A673 (cell line): ENCODE data around the gene GUCY1A1. TPM values are rescaled to one million over a fixed set of nuclear protein-coding genes. Genes with fewer than 3 reads are reported as not detected.

ENCODE experiments used
- BruUV-seq: library from RNA; stranded (reverse); fragments of 400-500 nt; replicated peaks from 2 replicates; lab custom pipeline; 2021; lab: Mats Ljungman, UMichigan
- CTCF ChIA-PET: fragments of 300-600 bp; sonication (Branson Sonifier 250); formaldehyde crosslinking; loops from one replicate; lab custom pipeline; 2022; ENCODE audit warnings: antibody characterized with exemption; lab: Charles Lee
- POLR2A ChIA-PET: fragments of 300-600 bp; sonication (Branson Sonifier 250); formaldehyde crosslinking; loops from one replicate; lab custom pipeline; 2022; ENCODE audit warnings: antibody characterized with exemption; ENCODE audit not compliant: low non-redundant PET; lab: Charles Lee
- DNase-seq: peaks from one replicate; pipeline ENCODE4 v3.0.0-alpha.2; 2015; ENCODE audit warnings: low spot score
- H3K27ac ChIP-seq: fragments of 200-600 bp; sonication (generic); 2 replicates; pipeline ENCODE4 v1.5.1; 2016; ENCODE audit warnings: mixed run types, low read depth, mild to moderate bottlenecking, mixed read lengths, antibody characterized with exemption, low read length; ENCODE audit not compliant: poor library complexity, severe bottlenecking
- H3K27me3 ChIP-seq: fragments of 200-600 bp; sonication (generic); replicated peaks from 2 replicates; pipeline ENCODE4 v1.6.1; 2017; ENCODE audit warnings: mixed run types, low read depth, mild to moderate bottlenecking, mixed read lengths, antibody characterized with exemption, low read length; ENCODE audit not compliant: insufficient read depth, poor library complexity
- H3K36me3 ChIP-seq: fragments of 200-600 bp; sonication (generic); 2 replicates; pipeline ENCODE4 v1.6.1; 2016; ENCODE audit warnings: mixed run types, mild to moderate bottlenecking, mixed read lengths, antibody characterized with exemption, low read length; ENCODE audit not compliant: insufficient read depth, poor library complexity, severe bottlenecking
- H3K4me1 ChIP-seq: fragments of 200-600 bp; sonication (generic); 2 replicates; pipeline ENCODE4 v1.6.1; 2017; ENCODE audit warnings: mixed run types, mild to moderate bottlenecking, mixed read lengths, antibody characterized with exemption, low read length; ENCODE audit not compliant: insufficient read depth, poor library complexity, severe bottlenecking
- H3K4me3 ChIP-seq: fragments of 200-600 bp; sonication (generic); 2 replicates; pipeline ENCODE4 v1.5.1; 2016; ENCODE audit warnings: low read depth, mixed run types, mild to moderate bottlenecking, mixed read lengths, low read length; ENCODE audit not compliant: poor library complexity, severe bottlenecking
- H3K9me3 ChIP-seq: fragments of 200-600 bp; sonication (generic); 2 replicates; pipeline ENCODE4 v1.6.1; 2016; ENCODE audit warnings: mixed run types, low read depth, mild to moderate bottlenecking, mixed read lengths, antibody characterized with exemption, low read length; ENCODE audit not compliant: poor library complexity, severe bottlenecking
- CTCF ChIP-seq: fragments of 300-800, 200-600 bp; sonication (generic); conservative IDR thresholded peaks from 2 replicates; pipeline ENCODE4 v1.5.1; 2017; ENCODE audit warnings: low read depth, mild to moderate bottlenecking, antibody characterized with exemption, low read length, moderate library complexity, mixed read lengths
- EZH2 ChIP-seq: fragments of 200-600 bp; sonication (generic); IDR thresholded peaks from 2 replicates; pipeline ENCODE4 v1.6.1; 2017; ENCODE audit warnings: borderline replicate concordance, low read depth, mild to moderate bottlenecking, mixed read lengths, antibody characterized with exemption, low read length; ENCODE audit not compliant: poor library complexity, severe bottlenecking
- intact Hi-C: fragments of 100-400 bp; cut with micrococcal nuclease; formaldehyde crosslinking; loops from one replicate; pipeline ENCODE4 v1.10.0; 2022; ENCODE audit not compliant: unreplicated experiment
- total RNA-seq: library from RNA; stranded (reverse); gene quantifications from 2 replicates; pipeline ENCODE4 v1.2.3, GENCODE V29; 2021

GUCY1A1 gene
- total RNA-seq, 1 experiment from 2014 or later, result 0.37 TPM

DNA sequence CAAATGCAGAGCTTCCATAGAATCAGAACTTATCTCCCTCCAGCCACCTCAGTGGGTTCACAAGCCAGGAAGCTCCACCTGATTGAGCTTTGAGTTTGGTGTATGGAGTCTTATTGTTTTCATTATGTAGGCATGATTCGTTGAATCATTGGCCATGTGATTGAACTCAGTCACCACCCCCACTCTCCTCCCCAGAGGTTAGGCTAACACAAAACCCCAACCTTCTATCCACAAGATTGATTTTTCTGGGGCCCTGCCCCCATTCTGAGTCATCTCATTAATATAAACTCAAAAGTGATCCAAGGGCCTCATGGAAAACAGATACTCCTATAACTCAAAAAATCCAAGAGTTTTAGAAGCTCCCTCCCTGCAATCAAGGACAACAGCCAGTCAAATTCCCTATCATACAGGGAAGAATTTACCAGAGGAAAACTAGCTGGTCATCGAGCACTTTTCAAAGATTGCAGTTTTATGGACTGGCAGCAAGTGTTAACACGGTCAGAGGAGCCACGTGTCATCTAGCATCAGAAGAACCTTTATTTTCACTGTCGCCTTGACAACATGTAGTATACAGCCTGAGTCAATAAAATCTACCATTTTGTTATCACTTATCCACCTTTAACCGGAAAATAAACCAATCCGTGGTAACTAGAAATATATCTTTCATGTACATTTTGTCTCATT, 56.3 kb downstream of the GUCY1A1 start:
- Histone ChIP-seq H3K27ac (no peak overlapping the region), H3K36me3 (no peaks in the 10 kb centered on the region), H3K9me3 (no peaks in the 10 kb centered on the region), H3K27me3 (no peaks in the 10 kb centered on the region), H3K4me3 (no peak overlapping the region), H3K4me1 (no peaks in the 10 kb centered on the region)
- no TSS peak for BruUV-seq
- intact Hi-C loops, result no loop called here
- POLR2A ChIA-PET, result no interaction called here
- CTCF ChIA-PET, result no interaction called here
- peak; percentile 1 for DNase-seq
- no peak for TF ChIP-seq EZH2
- TF ChIP-seq CTCF, result no peak

- Histone ChIP-seq H3K4me3 (no peak overlapping the region), H3K4me1 (no peaks in the 10 kb centered on the region), H3K27me3 (no peaks in the 10 kb centered on the region), H3K36me3 (no peaks in the 10 kb centered on the region), H3K9me3 (no peaks in the 10 kb centered on the region), H3K27ac (no peak overlapping the region)
- intact Hi-C loops, result no loop called here
- TF ChIP-seq EZH2, result no peak
- DNase-seq, result no peak
- no TSS peak for BruUV-seq
- ChIA-PET POLR2A (no interaction called here), CTCF (no interaction called here)
These were observed 58.1 kb downstream of the GUCY1A1 start for GRCh38 chr4:155724731-155725130.

GRCh38 chr4:155734065-155734464, 67.4 kb downstream of the GUCY1A1 start:
- Histone ChIP-seq H3K36me3 (no peaks in the 10 kb centered on the region), H3K27ac (no peak overlapping the region), H3K27me3 (no peaks in the 10 kb centered on the region), H3K4me3 (no peak overlapping the region), H3K4me1 (no peaks in the 10 kb centered on the region), H3K9me3 (no peaks in the 10 kb centered on the region)
- TF ChIP-seq EZH2, result no peak
- TF ChIP-seq CTCF, result no peak
- POLR2A ChIA-PET, result no interaction called here
- intact Hi-C loops, result no loop called here
- peak; percentile 16 for DNase-seq
- CTCF ChIA-PET, result no interaction called here
- BruUV-seq, result no TSS peak

DNA sequence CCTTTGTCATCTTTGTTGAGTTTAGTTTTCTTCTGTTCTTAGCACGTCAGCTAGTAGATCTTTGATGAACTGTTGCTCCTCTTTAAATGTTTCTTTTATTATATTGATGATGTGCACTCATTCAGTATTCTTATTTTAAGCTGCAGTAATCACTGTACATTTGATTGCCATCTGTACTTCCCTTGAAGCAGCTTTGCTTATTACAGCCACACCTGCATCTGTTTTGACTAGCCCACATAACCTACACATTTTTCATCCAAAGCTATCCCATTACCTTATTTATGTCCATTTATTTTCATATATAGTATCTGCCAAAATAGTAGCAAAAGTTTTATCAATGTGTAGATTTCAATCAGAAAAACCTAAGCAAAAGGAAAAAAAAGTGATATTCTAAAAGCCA, 68.3 kb downstream of the GUCY1A1 start:
- no peaks in the 10 kb centered on the region for H3K27me3 ChIP-seq
- no peak for DNase-seq
- intact Hi-C loops, result no loop called here
- H3K9me3 ChIP-seq, result no peaks in the 10 kb centered on the region
- no peak overlapping the region for H3K4me3 ChIP-seq
- BruUV-seq, result no TSS peak
- ChIA-PET POLR2A (no interaction called here), CTCF (no interaction called here)
- H3K36me3 ChIP-seq, result no peaks in the 10 kb centered on the region
- no peak for TF ChIP-seq EZH2
- no peak overlapping the region for H3K27ac ChIP-seq
- H3K4me1 ChIP-seq, result no peaks in the 10 kb centered on the region
